ENCODE results near the gene DCTN5. TPM values are rescaled to one million over a fixed set of nuclear protein-coding genes. Genes with fewer than 3 reads are reported as not detected.

DCTN5 gene
- total RNA-seq, 2 donors from 2014 or later, result 82.2 to 90.8 TPM

DNA sequence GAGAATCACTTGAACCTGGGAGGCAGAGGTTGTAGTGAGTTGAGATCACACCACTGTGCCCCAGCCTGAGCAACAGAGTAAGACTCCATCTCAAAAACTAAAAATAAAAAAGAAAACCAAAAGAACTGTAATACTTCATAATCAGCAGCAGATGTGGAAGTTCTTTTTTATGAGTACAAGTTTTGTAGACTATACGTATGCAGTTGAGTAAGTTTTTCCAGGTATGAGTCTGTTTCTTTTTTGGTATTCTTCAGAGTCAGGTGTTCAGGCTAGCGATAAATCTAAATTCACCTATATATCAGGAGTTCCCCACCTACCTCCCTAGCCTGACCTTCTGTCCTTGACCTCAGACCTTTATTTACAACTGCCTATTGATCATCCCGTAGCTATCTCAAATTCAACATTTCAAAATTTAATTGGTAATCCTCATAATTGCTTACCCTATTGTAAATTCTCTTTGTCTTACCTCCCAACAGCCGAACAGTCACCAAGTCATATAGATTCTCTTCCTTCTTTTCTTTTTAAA lies 10.7 kb downstream of the DCTN5 start:
- no peak overlapping the region for H3K4me3 Mint-ChIP-seq
- TF ChIP-seq, protein P1, sequence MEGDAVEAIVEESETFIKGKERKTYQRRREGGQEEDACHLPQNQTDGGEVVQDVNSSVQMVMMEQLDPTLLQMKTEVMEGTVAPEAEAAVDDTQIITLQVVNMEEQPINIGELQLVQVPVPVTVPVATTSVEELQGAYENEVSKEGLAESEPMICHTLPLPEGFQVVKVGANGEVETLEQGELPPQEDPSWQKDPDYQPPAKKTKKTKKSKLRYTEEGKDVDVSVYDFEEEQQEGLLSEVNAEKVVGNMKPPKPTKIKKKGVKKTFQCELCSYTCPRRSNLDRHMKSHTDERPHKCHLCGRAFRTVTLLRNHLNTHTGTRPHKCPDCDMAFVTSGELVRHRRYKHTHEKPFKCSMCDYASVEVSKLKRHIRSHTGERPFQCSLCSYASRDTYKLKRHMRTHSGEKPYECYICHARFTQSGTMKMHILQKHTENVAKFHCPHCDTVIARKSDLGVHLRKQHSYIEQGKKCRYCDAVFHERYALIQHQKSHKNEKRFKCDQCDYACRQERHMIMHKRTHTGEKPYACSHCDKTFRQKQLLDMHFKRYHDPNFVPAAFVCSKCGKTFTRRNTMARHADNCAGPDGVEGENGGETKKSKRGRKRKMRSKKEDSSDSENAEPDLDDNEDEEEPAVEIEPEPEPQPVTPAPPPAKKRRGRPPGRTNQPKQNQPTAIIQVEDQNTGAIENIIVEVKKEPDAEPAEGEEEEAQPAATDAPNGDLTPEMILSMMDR (conservative IDR thresholded peaks at IDR 0.05), result no peak
- peaks cover 44% of the 10 kb centered on the region for H3K36me3 Mint-ChIP-seq (ENCODE audit: low read depth)
- 91 to 95% methylated on average over 3 to 4 of the region's 4 CpGs for WGBS, 2 experiments (ENCODE audit: insufficient coverage in 1 of 2, insufficient read length in 1 of 2)
- H3K9me3 Mint-ChIP-seq, result no peaks in the 10 kb centered on the region
- Histone ChIP-seq H3K9me3 (ENCODE audit: control insufficient read depth, low read length) (no peaks in the 10 kb centered on the region), H3K4me1 (ENCODE audit: control insufficient read depth, insufficient read depth, low read length) (no peaks in the 10 kb centered on the region), H3K27ac (ENCODE audit: low read depth, low read length) (no peak overlapping the region), H3K4me3 (ENCODE audit: low read length) (no peak overlapping the region), H3K9ac (ENCODE audit: extremely low read depth, low read length, poor library complexity, severe bottlenecking) (no peak overlapping the region), H3K27me3 (ENCODE audit: control insufficient read depth, insufficient read depth, low read length, poor library complexity, severe bottlenecking) (no peaks in the 10 kb centered on the region), H3K36me3 (ENCODE audit: control insufficient read depth, insufficient read depth, low read length) (peaks cover 78% of the 10 kb centered on the region)
- H3K4me1 Mint-ChIP-seq, result peaks cover 2% of the 10 kb centered on the region
- no peak overlapping the region for H3K27ac Mint-ChIP-seq
- no peak for DNase-seq
- H3K27me3 Mint-ChIP-seq (ENCODE audit: insufficient read depth), result no peaks in the 10 kb centered on the region

DNA sequence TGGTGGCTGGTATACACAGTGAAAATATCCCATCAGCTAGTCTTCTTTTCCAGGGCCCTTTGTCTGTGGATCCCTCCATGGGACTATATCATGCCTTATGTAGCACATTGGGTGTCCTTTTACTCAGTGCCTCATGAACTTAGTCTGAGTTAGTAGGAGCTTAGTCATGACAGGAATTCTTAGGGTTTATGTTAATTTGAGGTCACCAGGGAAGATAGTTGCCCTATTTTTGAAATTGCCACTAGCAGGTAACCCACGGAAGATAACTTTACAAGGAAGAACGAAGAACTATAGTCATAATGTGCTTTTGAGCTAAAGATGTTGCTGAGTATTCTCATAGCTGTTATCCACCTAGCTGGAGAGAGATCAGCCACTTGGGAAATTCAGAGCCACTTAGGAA lies 22.7 kb downstream of the DCTN5 start:
- H3K9ac ChIP-seq (ENCODE audit: extremely low read depth, low read length, poor library complexity, severe bottlenecking), result no peak overlapping the region
- TF ChIP-seq, protein P1 (conservative IDR thresholded peaks at IDR 0.05), result no peak
- no peak for DNase-seq
- Mint-ChIP-seq H3K9me3 (no peaks in the 10 kb centered on the region), H3K4me3 (no peak overlapping the region), H3K36me3 (ENCODE audit: low read depth) (peaks cover 80% of the 10 kb centered on the region), H3K4me1 (no peaks in the 10 kb centered on the region), H3K27ac (no peak overlapping the region), H3K27me3 (ENCODE audit: insufficient read depth) (no peaks in the 10 kb centered on the region)
- no peak overlapping the region for H3K27ac ChIP-seq (ENCODE audit: low read depth, low read length)
- WGBS, 2 experiments (ENCODE audit: insufficient coverage in 1 of 2, insufficient read length in 1 of 2), result 95 to 96% methylated on average over 2 of the region's 2 CpGs
- no peaks in the 10 kb centered on the region for H3K9me3 ChIP-seq (ENCODE audit: control insufficient read depth, low read length)
- H3K36me3 ChIP-seq (ENCODE audit: control insufficient read depth, insufficient read depth, low read length), result peaks cover 95% of the 10 kb centered on the region
- no peaks in the 10 kb centered on the region for H3K27me3 ChIP-seq (ENCODE audit: control insufficient read depth, insufficient read depth, low read length, poor library complexity, severe bottlenecking)
- H3K4me1 ChIP-seq (ENCODE audit: control insufficient read depth, insufficient read depth, low read length), result no peaks in the 10 kb centered on the region
- no peak overlapping the region for H3K4me3 ChIP-seq (ENCODE audit: low read length)

DNA sequence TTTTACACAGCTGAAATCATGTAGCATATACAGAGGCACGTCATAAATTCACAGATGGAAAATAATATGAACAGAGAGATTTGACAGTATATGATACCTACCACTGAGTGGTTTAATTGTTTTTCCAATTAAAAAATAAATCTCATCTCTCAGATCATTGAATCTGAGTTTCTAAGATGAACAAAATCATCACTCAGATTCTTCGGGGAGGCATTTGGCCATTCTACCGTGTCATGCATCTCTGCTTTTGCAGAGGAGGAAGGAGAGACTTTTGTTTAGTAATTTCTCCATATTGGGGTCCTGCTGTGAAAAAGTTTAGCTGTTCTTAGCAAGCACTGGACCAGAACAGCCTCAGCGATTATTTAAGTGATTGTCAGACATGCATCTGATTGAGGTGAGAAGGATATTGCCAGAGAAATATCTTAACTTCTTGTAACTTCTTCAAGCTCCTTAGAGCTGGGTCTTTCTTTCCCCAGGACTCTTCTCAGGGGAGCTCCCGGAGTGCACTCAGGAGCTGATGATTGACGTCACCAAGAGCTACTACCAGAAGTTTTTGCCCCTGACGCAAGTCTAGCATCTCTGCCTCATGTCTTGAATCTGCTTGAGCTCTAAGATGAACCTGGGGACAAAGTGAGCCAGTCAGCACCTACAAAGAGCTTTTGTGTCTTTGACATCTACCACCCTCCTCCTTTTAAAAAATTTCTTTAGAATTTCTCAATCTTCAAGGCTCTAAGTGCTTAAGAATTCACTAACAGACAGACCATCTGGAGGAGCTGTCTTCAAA lies 25.5 kb downstream of the DCTN5 start:
- Histone ChIP-seq H3K9ac (ENCODE audit: extremely low read depth, low read length, poor library complexity, severe bottlenecking) (no peak overlapping the region), H3K27ac (ENCODE audit: low read depth, low read length) (no peak overlapping the region), H3K4me3 (ENCODE audit: low read length) (no peak overlapping the region), H3K4me1 (ENCODE audit: control insufficient read depth, insufficient read depth, low read length) (no peaks in the 10 kb centered on the region), H3K36me3 (ENCODE audit: control insufficient read depth, insufficient read depth, low read length) (peaks cover 90% of the 10 kb centered on the region), H3K27me3 (ENCODE audit: control insufficient read depth, insufficient read depth, low read length, poor library complexity, severe bottlenecking) (no peaks in the 10 kb centered on the region), H3K9me3 (ENCODE audit: control insufficient read depth, low read length) (no peaks in the 10 kb centered on the region)
- H3K27ac Mint-ChIP-seq, result no peak overlapping the region
- H3K9me3 Mint-ChIP-seq, result no peaks in the 10 kb centered on the region
- WGBS, 2 experiments (ENCODE audit: insufficient coverage in 1 of 2, insufficient read length in 1 of 2), result 92 to 98% methylated on average over 4 to 7 of the region's 7 CpGs
- TF ChIP-seq, protein P1 (conservative IDR thresholded peaks at IDR 0.05), result no peak
- H3K4me3 Mint-ChIP-seq, result no peak overlapping the region
- H3K36me3 Mint-ChIP-seq (ENCODE audit: low read depth), result peaks cover 74% of the 10 kb centered on the region
- H3K4me1 Mint-ChIP-seq, result peaks cover 11% of the 10 kb centered on the region
- DNase-seq, result no peak
- H3K27me3 Mint-ChIP-seq (ENCODE audit: insufficient read depth), result no peaks in the 10 kb centered on the region
